ENCODE measurements around the gene SH3RF3.
A peak's percentile ranks its signal among the peaks of the same experiment; 100 is the strongest.

The SH3RF3 gene

GRCh38 chr2:109432421-109432820 lies 303.4 kb downstream of the SH3RF3 start:
- peak overlapping the region; percentile 33 for H3K18ac ChIP-seq (ENCODE audit: low read length)
- no peak overlapping the region for H3K27ac ChIP-seq (replicated peaks; ENCODE audit: low read length)
- no peak overlapping the region for H3K4ac ChIP-seq (ENCODE audit: low read length)
- DNase-seq (ENCODE audit: low spot score) = no peak
- H3K9ac ChIP-seq (ENCODE audit: low read depth, low read length, poor library complexity) = no peak overlapping the region
- no peak overlapping the region for H2AFZ ChIP-seq (ENCODE audit: low read length)
- H4K8ac ChIP-seq (ENCODE audit: low read depth, low read length) = no peak overlapping the region
- no peak overlapping the region for H2BK5ac ChIP-seq (ENCODE audit: low read length)
- no peak overlapping the region for H3K4me3 ChIP-seq (ENCODE audit: low read length in 2 of 2)
- peaks cover 0 to 3% of the 10 kb centered on the region in 2 donors for H3K9me3 ChIP-seq (replicated peaks in 1 of 2; ENCODE audit: control insufficient read depth in 2 of 2, insufficient read depth in 1 of 2, low read depth in 1 of 2, low read length in 2 of 2)
- H3K4me1 ChIP-seq (ENCODE audit: control insufficient read depth in 2 of 2, insufficient read depth in 1 of 2, low read depth in 1 of 2, low read length in 2 of 2) = peaks cover 0 to 2% of the 10 kb centered on the region in 2 donors
- no peak overlapping the region for H2BK120ac ChIP-seq (ENCODE audit: low read depth, low read length)
- no peaks in the 10 kb centered on the region for H3K27me3 ChIP-seq (ENCODE audit: control insufficient read depth in 3 of 3, insufficient read depth in 3 of 3, low read depth in 1 of 3, low read length in 3 of 3)
- peak overlapping the region; percentile 9 for H3K23ac ChIP-seq (ENCODE audit: low read depth, low read length, poor library complexity)
- no peaks in the 10 kb centered on the region for H3K79me1 ChIP-seq (ENCODE audit: low read depth, low read length)
- H2AK5ac ChIP-seq (ENCODE audit: low read depth, low read length) = no peak overlapping the region
- H3K4me2 ChIP-seq (ENCODE audit: insufficient read depth, low read length, poor library complexity, severe bottlenecking) = no peak overlapping the region
- H2BK15ac ChIP-seq (ENCODE audit: low read length) = no peak overlapping the region
- no peak overlapping the region for H4K91ac ChIP-seq (ENCODE audit: low read depth, low read length, poor library complexity)
- no peak overlapping the region for H3K14ac ChIP-seq (ENCODE audit: low read length)
- H3K36me3 ChIP-seq (replicated peaks in 1 of 2; ENCODE audit: control insufficient read depth in 2 of 2, insufficient read depth in 2 of 2, low read length in 2 of 2) = peaks cover 0 to 3% of the 10 kb centered on the region in 2 donors
- no CpG with 5 or more reads among the region's 17 CpGs for WGBS, 2 donors (ENCODE audit: extremely low coverage in 2 of 2, insufficient read length in 2 of 2, insufficient replicate concordance in 1 of 2)
- no peak overlapping the region for H2BK12ac ChIP-seq (ENCODE audit: low read length)

- Histone ChIP-seq H3K18ac (ENCODE audit: low read length) (no peak overlapping the region), H3K14ac (ENCODE audit: low read length) (peak overlapping the region; percentile 50), H2AFZ (ENCODE audit: low read length) (no peak overlapping the region), H3K79me1 (ENCODE audit: low read depth, low read length) (no peaks in the 10 kb centered on the region), H3K9me3 (replicated peaks in 1 of 2; ENCODE audit: control insufficient read depth in 2 of 2, insufficient read depth in 1 of 2, low read depth in 1 of 2, low read length in 2 of 2) (peaks cover 0 to 3% of the 10 kb centered on the region in 2 donors), H3K36me3 (replicated peaks in 1 of 2; ENCODE audit: control insufficient read depth in 2 of 2, insufficient read depth in 2 of 2, low read length in 2 of 2) (peaks cover 0 to 3% of the 10 kb centered on the region in 2 donors), H2BK120ac (ENCODE audit: low read depth, low read length) (no peak overlapping the region), H3K4me3 (ENCODE audit: low read length in 2 of 2) (no peak overlapping the region), H2BK5ac (ENCODE audit: low read length) (no peak overlapping the region), H3K9ac (ENCODE audit: low read depth, low read length, poor library complexity) (no peak overlapping the region), H3K4me1 (ENCODE audit: control insufficient read depth in 2 of 2, insufficient read depth in 1 of 2, low read depth in 1 of 2, low read length in 2 of 2) (peaks cover 0 to 2% of the 10 kb centered on the region in 2 donors), H3K4me2 (ENCODE audit: insufficient read depth, low read length, poor library complexity, severe bottlenecking) (no peak overlapping the region), H3K27ac (replicated peaks; ENCODE audit: low read length) (no peak overlapping the region), H2BK15ac (ENCODE audit: low read length) (no peak overlapping the region), H3K23ac (ENCODE audit: low read depth, low read length, poor library complexity) (no peak overlapping the region), H2BK12ac (ENCODE audit: low read length) (no peak overlapping the region), H4K91ac (ENCODE audit: low read depth, low read length, poor library complexity) (no peak overlapping the region), H3K27me3 (ENCODE audit: control insufficient read depth in 3 of 3, insufficient read depth in 3 of 3, low read depth in 1 of 3, low read length in 3 of 3) (no peaks in the 10 kb centered on the region), H4K8ac (ENCODE audit: low read depth, low read length) (no peak overlapping the region), H3K4ac (ENCODE audit: low read length) (no peak overlapping the region), H2AK5ac (ENCODE audit: low read depth, low read length) (no peak overlapping the region)
- WGBS, 2 donors (ENCODE audit: extremely low coverage in 2 of 2, insufficient read length in 2 of 2, insufficient replicate concordance in 1 of 2) = no CpG with 5 or more reads among the region's 10 CpGs
- DNase-seq (ENCODE audit: low spot score) = no peak
Observed at GRCh38 chr2:109433486-109433885, 304.5 kb downstream of the SH3RF3 start.

- Histone ChIP-seq H3K4me2 (ENCODE audit: insufficient read depth, low read length, poor library complexity, severe bottlenecking) (no peak overlapping the region), H3K18ac (ENCODE audit: low read length) (peak overlapping the region; percentile 42), H3K27me3 (ENCODE audit: control insufficient read depth in 3 of 3, insufficient read depth in 3 of 3, low read depth in 1 of 3, low read length in 3 of 3) (no peaks in the 10 kb centered on the region), H3K79me1 (ENCODE audit: low read depth, low read length) (no peaks in the 10 kb centered on the region), H4K91ac (ENCODE audit: low read depth, low read length, poor library complexity) (peak overlapping the region; percentile 41), H3K4me1 (ENCODE audit: control insufficient read depth in 2 of 2, insufficient read depth in 1 of 2, low read depth in 1 of 2, low read length in 2 of 2) (peaks cover 0 to 2% of the 10 kb centered on the region in 2 donors), H3K14ac (ENCODE audit: low read length) (peak overlapping the region; percentile 50), H2BK120ac (ENCODE audit: low read depth, low read length) (no peak overlapping the region), H3K4me3 (ENCODE audit: low read length in 2 of 2) (no peak overlapping the region), H3K9me3 (replicated peaks in 1 of 2; ENCODE audit: control insufficient read depth in 2 of 2, insufficient read depth in 1 of 2, low read depth in 1 of 2, low read length in 2 of 2) (peaks cover 0 to 3% of the 10 kb centered on the region in 2 donors), H3K23ac (ENCODE audit: low read depth, low read length, poor library complexity) (no peak overlapping the region), H3K27ac (replicated peaks; ENCODE audit: low read length) (no peak overlapping the region), H2AK5ac (ENCODE audit: low read depth, low read length) (no peak overlapping the region), H3K4ac (ENCODE audit: low read length) (no peak overlapping the region), H3K36me3 (replicated peaks in 1 of 2; ENCODE audit: control insufficient read depth in 2 of 2, insufficient read depth in 2 of 2, low read length in 2 of 2) (peaks cover 0 to 3% of the 10 kb centered on the region in 2 donors), H3K9ac (ENCODE audit: low read depth, low read length, poor library complexity) (no peak overlapping the region), H2BK5ac (ENCODE audit: low read length) (no peak overlapping the region), H2AFZ (ENCODE audit: low read length) (no peak overlapping the region), H2BK12ac (ENCODE audit: low read length) (no peak overlapping the region), H4K8ac (ENCODE audit: low read depth, low read length) (no peak overlapping the region), H2BK15ac (ENCODE audit: low read length) (no peak overlapping the region)
- DNase-seq (ENCODE audit: low spot score) = no peak
- no CpG with 5 or more reads among the region's 10 CpGs for WGBS, 2 donors (ENCODE audit: extremely low coverage in 2 of 2, insufficient read length in 2 of 2, insufficient replicate concordance in 1 of 2)
Observed at GRCh38 chr2:109433926-109434325, 304.9 kb downstream of the SH3RF3 start.

- no peak overlapping the region for H3K9ac ChIP-seq (ENCODE audit: low read depth, low read length, poor library complexity)
- WGBS, 2 donors (ENCODE audit: extremely low coverage in 2 of 2, insufficient read length in 2 of 2, insufficient replicate concordance in 1 of 2) = no CpG with 5 or more reads among the region's 9 CpGs
- no peak overlapping the region for H3K14ac ChIP-seq (ENCODE audit: low read length)
- no peak overlapping the region for H3K4me3 ChIP-seq (ENCODE audit: low read length in 2 of 2)
- H2BK120ac ChIP-seq (ENCODE audit: low read depth, low read length) = no peak overlapping the region
- no peak overlapping the region for H3K4me2 ChIP-seq (ENCODE audit: insufficient read depth, low read length, poor library complexity, severe bottlenecking)
- H2AFZ ChIP-seq (ENCODE audit: low read length) = no peak overlapping the region
- H3K79me1 ChIP-seq (ENCODE audit: low read depth, low read length) = no peaks in the 10 kb centered on the region
- no peak overlapping the region for H3K23ac ChIP-seq (ENCODE audit: low read depth, low read length, poor library complexity)
- no peak overlapping the region for H2BK5ac ChIP-seq (ENCODE audit: low read length)
- H3K4me1 ChIP-seq (ENCODE audit: control insufficient read depth in 2 of 2, insufficient read depth in 1 of 2, low read depth in 1 of 2, low read length in 2 of 2) = peaks cover 0 to 2% of the 10 kb centered on the region in 2 donors
- no peak for DNase-seq (ENCODE audit: low spot score)
- no peak overlapping the region for H2BK15ac ChIP-seq (ENCODE audit: low read length)
- H4K91ac ChIP-seq (ENCODE audit: low read depth, low read length, poor library complexity) = no peak overlapping the region
- H3K36me3 ChIP-seq (replicated peaks in 1 of 2; ENCODE audit: control insufficient read depth in 2 of 2, insufficient read depth in 2 of 2, low read length in 2 of 2) = peaks cover 0 to 3% of the 10 kb centered on the region in 2 donors
- H4K8ac ChIP-seq (ENCODE audit: low read depth, low read length) = no peak overlapping the region
- H3K4ac ChIP-seq (ENCODE audit: low read length) = no peak overlapping the region
- H3K27ac ChIP-seq (replicated peaks; ENCODE audit: low read length) = no peak overlapping the region
- no peak overlapping the region for H3K18ac ChIP-seq (ENCODE audit: low read length)
- H2BK12ac ChIP-seq (ENCODE audit: low read length) = no peak overlapping the region
- no peaks in the 10 kb centered on the region for H3K27me3 ChIP-seq (ENCODE audit: control insufficient read depth in 3 of 3, insufficient read depth in 3 of 3, low read depth in 1 of 3, low read length in 3 of 3)
- H2AK5ac ChIP-seq (ENCODE audit: low read depth, low read length) = no peak overlapping the region
- H3K9me3 ChIP-seq (replicated peaks in 1 of 2; ENCODE audit: control insufficient read depth in 2 of 2, insufficient read depth in 1 of 2, low read depth in 1 of 2, low read length in 2 of 2) = peaks cover 0 to 3% of the 10 kb centered on the region in 2 donors
Observed at GRCh38 chr2:109434351-109434750, 305.3 kb downstream of the SH3RF3 start.
